Parathyroid adenoma (tissue), 2 donors: ENCODE measurements around the gene PROS1.
"Not testable (repeated sequence)": the region's sequence is repeated elsewhere in the genome, so short reads cannot be mapped to it uniquely, and the experiment has no call there.

Source experiments
- H2AFZ ChIP-seq: fragments of 300-600 bp; sonication (generic); one replicate; pipeline ENCODE4 v1.7.0; 2017; ENCODE audit warnings: antibody characterized with exemption, mild to moderate bottlenecking
- H3K27ac ChIP-seq: fragments of 300-600 bp; sonication (generic); one replicate; pipeline ENCODE4 v1.7.0; 2017
- H3K27me3 ChIP-seq: fragments of 300-600 bp; sonication (generic); one replicate; pipeline ENCODE4 v1.7.0; 2017; ENCODE audit warnings: low read length; ENCODE audit not compliant: control insufficient read depth, insufficient read depth
- H3K36me3 ChIP-seq: fragments of 300-600 bp; sonication (generic); one replicate; pipeline ENCODE4 v1.7.0; 2017; ENCODE audit warnings: low read length; ENCODE audit not compliant: control insufficient read depth, insufficient read depth
- H3K4me1 ChIP-seq: fragments of 300-600 bp; sonication (generic); one replicate; pipeline ENCODE4 v1.7.0; 2017; ENCODE audit warnings: control low read depth
- H3K4me2 ChIP-seq: fragments of 300-600 bp; sonication (generic); one replicate; pipeline ENCODE4 v1.7.0; 2017; ENCODE audit warnings: low read length
- H3K4me3 ChIP-seq: fragments of 300-600 bp; sonication (generic); one replicate; pipeline ENCODE4 v1.7.0; 2017; ENCODE audit warnings: low read depth, low read length
- H3K79me2 ChIP-seq: fragments of 300-600 bp; sonication (generic); one replicate; pipeline ENCODE4 v1.7.0; 2017; ENCODE audit warnings: control low read depth
- H3K9ac ChIP-seq: fragments of 300-600 bp; sonication (generic); one replicate; pipeline ENCODE4 v1.7.0; 2017; ENCODE audit warnings: mild to moderate bottlenecking
- H3K9me3 ChIP-seq: fragments of 300-600 bp; sonication (generic); one replicate; pipeline ENCODE4 v1.7.0; 2017; ENCODE audit warnings: low read length; ENCODE audit not compliant: control insufficient read depth
- TF ChIP-seq, protein P1 (sequence below): fragments of 300-600 bp; sonication (generic); IDR thresholded peaks from one replicate; pipeline ENCODE4 v1.7.0; 2017; ENCODE audit warnings: antibody characterized with exemption, mild to moderate bottlenecking
- donor health status: primary hyperparathyroidism.

The PROS1 gene

DNA sequence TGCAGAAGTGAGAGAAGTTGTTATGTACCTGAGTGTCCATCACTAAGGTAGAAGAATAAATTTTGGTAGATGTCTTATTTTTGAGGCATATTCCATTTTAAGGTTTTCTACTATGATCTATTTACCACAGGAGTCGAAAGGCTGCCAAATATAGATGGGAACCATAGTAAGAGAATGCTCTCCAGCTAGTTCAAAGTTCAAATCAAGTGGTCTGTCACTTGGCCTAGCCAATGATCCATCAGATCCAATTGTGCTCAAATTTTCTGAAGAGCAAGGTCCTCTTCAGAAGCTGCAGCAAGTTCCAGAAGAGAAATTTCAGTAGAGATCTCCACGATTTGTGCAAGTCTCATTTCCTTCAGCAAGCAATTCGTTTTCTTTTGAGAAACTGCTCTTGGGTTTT lies 10.9 kb downstream of the PROS1 start:
- H3K4me2 ChIP-seq: no peak overlapping the region
- H3K9ac ChIP-seq: no peak overlapping the region
- H3K36me3 ChIP-seq: no peaks in the 10 kb centered on the region
- H3K27me3 ChIP-seq: no peaks in the 10 kb centered on the region
- H3K4me1 ChIP-seq: no peaks in the 10 kb centered on the region
- no peak overlapping the region for H3K27ac ChIP-seq
- TF ChIP-seq, protein P1, sequence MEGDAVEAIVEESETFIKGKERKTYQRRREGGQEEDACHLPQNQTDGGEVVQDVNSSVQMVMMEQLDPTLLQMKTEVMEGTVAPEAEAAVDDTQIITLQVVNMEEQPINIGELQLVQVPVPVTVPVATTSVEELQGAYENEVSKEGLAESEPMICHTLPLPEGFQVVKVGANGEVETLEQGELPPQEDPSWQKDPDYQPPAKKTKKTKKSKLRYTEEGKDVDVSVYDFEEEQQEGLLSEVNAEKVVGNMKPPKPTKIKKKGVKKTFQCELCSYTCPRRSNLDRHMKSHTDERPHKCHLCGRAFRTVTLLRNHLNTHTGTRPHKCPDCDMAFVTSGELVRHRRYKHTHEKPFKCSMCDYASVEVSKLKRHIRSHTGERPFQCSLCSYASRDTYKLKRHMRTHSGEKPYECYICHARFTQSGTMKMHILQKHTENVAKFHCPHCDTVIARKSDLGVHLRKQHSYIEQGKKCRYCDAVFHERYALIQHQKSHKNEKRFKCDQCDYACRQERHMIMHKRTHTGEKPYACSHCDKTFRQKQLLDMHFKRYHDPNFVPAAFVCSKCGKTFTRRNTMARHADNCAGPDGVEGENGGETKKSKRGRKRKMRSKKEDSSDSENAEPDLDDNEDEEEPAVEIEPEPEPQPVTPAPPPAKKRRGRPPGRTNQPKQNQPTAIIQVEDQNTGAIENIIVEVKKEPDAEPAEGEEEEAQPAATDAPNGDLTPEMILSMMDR: no peak
- no peak overlapping the region for H3K4me3 ChIP-seq
- no peaks in the 10 kb centered on the region for H3K9me3 ChIP-seq
- no peak overlapping the region for H2AFZ ChIP-seq
- H3K79me2 ChIP-seq: no peaks in the 10 kb centered on the region

DNA sequence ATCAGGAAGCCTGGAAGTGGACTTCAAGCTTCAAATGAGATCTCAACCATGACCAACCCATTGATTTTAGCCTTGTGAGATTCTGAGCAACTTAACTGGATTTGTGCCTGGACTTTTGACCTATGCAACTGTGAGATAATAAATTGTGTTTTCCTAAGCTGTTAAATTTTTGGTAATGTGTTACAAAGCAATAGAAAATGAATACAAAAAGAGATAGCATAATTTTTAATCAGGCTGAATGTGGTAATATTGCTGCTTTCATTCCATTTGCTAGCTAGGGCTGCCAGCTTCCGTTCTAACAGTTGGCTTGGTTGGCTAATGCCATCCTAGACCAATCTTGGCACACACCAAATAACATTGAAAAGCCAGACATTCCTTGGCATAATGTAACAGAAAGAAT lies 12.2 kb downstream of the PROS1 start:
- Histone ChIP-seq H3K36me3 (no peaks in the 10 kb centered on the region), H3K27me3 (no peaks in the 10 kb centered on the region), H3K4me1 (no peaks in the 10 kb centered on the region), H3K9ac (no peak overlapping the region), H3K4me2 (no peak overlapping the region), H2AFZ (no peak overlapping the region), H3K79me2 (no peaks in the 10 kb centered on the region), H3K4me3 (no peak overlapping the region), H3K9me3 (no peaks in the 10 kb centered on the region), H3K27ac (no peak overlapping the region)
- TF ChIP-seq, protein P1: no peak

DNA sequence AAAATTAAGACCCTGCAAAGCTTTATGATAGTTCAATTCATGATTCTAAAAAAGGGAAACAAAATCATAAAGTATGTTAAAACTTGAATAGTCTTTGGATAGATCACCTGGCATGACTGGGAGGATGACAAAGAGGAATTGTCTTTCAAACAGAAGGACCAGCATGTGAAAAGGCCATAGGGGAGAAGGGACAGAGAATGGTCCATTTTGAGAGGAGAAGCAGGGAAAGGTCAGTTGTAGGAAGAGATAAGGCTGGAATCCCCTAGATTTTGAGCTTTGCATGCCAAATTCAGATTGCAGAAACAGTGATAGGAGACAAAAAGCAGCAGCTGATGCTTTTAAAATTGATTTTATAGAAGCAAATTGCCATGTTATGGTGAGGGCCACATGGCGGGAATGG lies 12.7 kb downstream of the PROS1 start:
- Histone ChIP-seq H3K4me3 (no peak overlapping the region), H3K27ac (no peak overlapping the region), H3K36me3 (no peaks in the 10 kb centered on the region), H3K9ac (no peak overlapping the region), H3K4me1 (no peaks in the 10 kb centered on the region), H2AFZ (no peak overlapping the region), H3K4me2 (no peak overlapping the region), H3K79me2 (no peaks in the 10 kb centered on the region), H3K27me3 (no peaks in the 10 kb centered on the region), H3K9me3 (no peaks in the 10 kb centered on the region)
- TF ChIP-seq, protein P1: no peak

DNA sequence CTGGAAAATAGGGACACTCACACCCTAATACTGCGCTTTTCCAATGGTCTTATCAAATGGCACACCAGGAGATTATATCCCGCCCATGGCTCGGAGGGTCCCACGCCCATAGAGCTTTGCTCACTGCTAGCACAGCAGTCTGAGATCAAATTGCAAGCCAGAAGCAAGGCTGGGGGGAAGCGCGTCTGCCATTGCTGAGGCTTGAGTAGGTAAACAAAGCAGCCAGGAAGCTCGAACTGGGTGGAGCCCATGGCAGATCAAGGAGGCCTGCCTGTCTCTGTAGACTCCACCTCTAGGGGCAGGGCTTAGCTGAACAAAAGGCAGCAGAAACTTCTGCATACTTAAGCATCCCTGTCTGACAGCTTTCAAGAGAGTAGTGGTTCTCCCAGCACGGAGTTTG lies 23.7 kb downstream of the PROS1 start:
- H3K4me2 ChIP-seq, H3K27me3 ChIP-seq, H3K4me3 ChIP-seq, H3K9me3 ChIP-seq, H3K27ac ChIP-seq, H3K79me2 ChIP-seq, H3K4me1 ChIP-seq, H3K9ac ChIP-seq, H3K36me3 ChIP-seq, H2AFZ ChIP-seq: not testable (repeated sequence)

DNA sequence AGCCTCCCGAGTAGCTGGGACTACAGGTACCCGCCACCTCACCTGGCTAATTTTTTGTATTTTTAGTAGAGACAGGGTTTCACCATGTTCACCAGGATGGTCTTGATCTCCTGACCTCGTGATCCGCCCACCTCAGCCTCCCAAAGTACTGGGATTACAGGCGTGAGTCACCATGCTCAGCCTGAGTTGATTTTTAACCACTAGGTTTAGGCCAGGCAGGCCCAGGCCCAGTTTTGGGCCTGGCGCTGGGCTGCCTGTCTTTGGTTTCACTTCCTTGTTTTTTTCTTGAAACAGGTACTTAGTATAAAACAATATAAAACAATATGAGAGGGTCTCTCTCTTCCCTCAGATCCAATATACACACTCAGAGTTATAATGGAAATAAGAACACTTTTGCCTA lies 36.2 kb downstream of the PROS1 start:
- H3K79me2 ChIP-seq, H2AFZ ChIP-seq, H3K27ac ChIP-seq, H3K9me3 ChIP-seq, H3K9ac ChIP-seq, H3K36me3 ChIP-seq, H3K27me3 ChIP-seq, H3K4me1 ChIP-seq, H3K4me3 ChIP-seq, H3K4me2 ChIP-seq: not testable (repeated sequence)

DNA sequence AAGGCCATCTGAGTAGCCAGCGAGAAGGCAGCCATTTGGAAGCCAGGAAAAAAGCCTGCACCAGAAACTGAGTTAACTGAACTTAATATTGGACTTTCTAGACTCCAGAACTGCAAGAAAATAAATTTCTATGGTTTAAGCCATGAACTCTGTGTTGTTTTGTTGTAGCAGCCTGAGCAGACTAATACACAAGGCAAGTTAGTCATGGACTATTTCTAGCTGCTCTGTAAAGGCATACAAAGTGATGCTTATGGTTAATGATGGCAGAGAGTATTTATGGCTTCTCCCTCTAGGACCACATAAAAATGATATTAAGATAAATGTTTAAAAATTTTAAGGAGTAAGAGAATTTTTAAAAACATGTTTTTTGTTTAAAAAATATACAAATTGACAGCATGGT lies 37.1 kb downstream of the PROS1 start:
- H3K9ac ChIP-seq: no peak overlapping the region
- H2AFZ ChIP-seq: no peak overlapping the region
- H3K27me3 ChIP-seq: no peaks in the 10 kb centered on the region

More for the DNA sequence above, 37.1 kb downstream of the PROS1 start:
- no peak overlapping the region for H3K4me3 ChIP-seq
- H3K27ac ChIP-seq: no peak overlapping the region
- no peak overlapping the region for H3K4me2 ChIP-seq
- no peaks in the 10 kb centered on the region for H3K4me1 ChIP-seq
- H3K9me3 ChIP-seq: no peaks in the 10 kb centered on the region
- TF ChIP-seq, protein P1: no peak
- no peaks in the 10 kb centered on the region for H3K79me2 ChIP-seq
- H3K36me3 ChIP-seq: no peaks in the 10 kb centered on the region
